GM12878 (cell line): ENCODE data around the gene AKT3. TPM values are rescaled to one million over a fixed set of nuclear protein-coding genes. Genes with fewer than 3 reads are reported as not detected.

Experiments used
- ATAC-seq: fragments of 200-7000 bp; cut with Tn5 transposase; 3 replicates; pipeline ENCODE4 v1.9.1; 2020; ENCODE audit warnings: mild to moderate bottlenecking, moderate library complexity
- BruUV-seq: library from RNA; stranded (reverse); fragments of 400-500 nt; replicated peaks from 2 replicates; lab custom pipeline; 2021; lab: Mats Ljungman, UMichigan
- CTCF ChIA-PET: fragments of 300-600 bp; sonication (Branson Sonifier 250); formaldehyde crosslinking; extraction: SDS; loops from one replicate; lab custom pipeline; 2021; ENCODE audit warnings: inconsistent platforms; lab: Yijun Ruan, JAX
- POLR2A ChIA-PET: fragments of 350-600 bp; formaldehyde crosslinking; extraction: SDS; loops from one replicate; lab custom pipeline; 2021; ENCODE audit warnings: inconsistent platforms; lab: Charles Lee
- RAD21 ChIA-PET: fragments of 300-600 bp; sonication (Branson Sonifier 250); formaldehyde crosslinking; loops from one replicate; lab custom pipeline; 2023; ENCODE audit warnings: antibody characterized with exemption; ENCODE audit not compliant: unreplicated experiment; lab: Charles Lee
- SMC1A ChIA-PET: fragments of 300-600 bp; sonication (Branson Sonifier 250); formaldehyde crosslinking; loops from one replicate; lab custom pipeline; 2023; ENCODE audit not compliant: unreplicated experiment, uncharacterized antibody; lab: Charles Lee
- DNase-seq: peaks from one replicate; pipeline ENCODE4 v3.0.0-alpha.2; 2011; ENCODE audit warnings: low read depth, low spot score
- FAIRE-seq: peaks from 3 replicates; lab custom pipeline; 2011; peaks lifted over from hg19 to GRCh38; lab: Jason Lieb, UNC
- H2AFZ ChIP-seq: 2 replicates; pipeline ENCODE4 v1.6.0; 2011; ENCODE audit warnings: low read depth, low read length, control low read depth; ENCODE audit not compliant: control insufficient read depth
- H3K27ac ChIP-seq: 2 replicates; pipeline ENCODE4 v1.5.1; 2011; ENCODE audit warnings: control low read depth; ENCODE audit not compliant: control insufficient read depth, insufficient read depth
- H3K27me3 ChIP-seq, 2 experiments: replicated peaks in 1 of 2; 2 replicates each; pipeline versions ENCODE4 v1.6.0 to v1.6.1; 2011; ENCODE audit warnings: low read length in 1 of 2; ENCODE audit not compliant: control insufficient read depth in 2 of 2, insufficient read depth in 2 of 2
- H3K36me3 ChIP-seq, 2 experiments: 2 replicates each; pipeline ENCODE4 v1.5.1; 2011; ENCODE audit warnings: low read length in 1 of 2; ENCODE audit not compliant: control insufficient read depth in 2 of 2, insufficient read depth in 2 of 2
- H3K4me1 ChIP-seq: 2 replicates; pipeline ENCODE4 v1.6.1; 2011; ENCODE audit warnings: mild to moderate bottlenecking, low read length, moderate library complexity, mixed read lengths; ENCODE audit not compliant: control insufficient read depth, insufficient read depth
- H3K4me2 ChIP-seq: 2 replicates; pipeline ENCODE4 v1.6.0; 2011; ENCODE audit warnings: control low read depth; ENCODE audit not compliant: control insufficient read depth, insufficient read depth
- H3K4me3 ChIP-seq: fragments of 200-600 bp; sonication (generic); 2 replicates; pipeline ENCODE4 v1.5.1; 2016
- H3K79me2 ChIP-seq: 2 replicates; pipeline ENCODE4 v1.6.0; 2011; ENCODE audit warnings: low read length; ENCODE audit not compliant: control insufficient read depth, insufficient read depth
- H3K9ac ChIP-seq: 2 replicates; pipeline ENCODE4 v1.8.0; 2011; ENCODE audit warnings: low read length, control low read depth, mixed read lengths; ENCODE audit not compliant: control insufficient read depth, insufficient read depth
- H3K9me3 ChIP-seq: replicated peaks from 3 replicates; pipeline ENCODE4 v1.5.1; 2011; ENCODE audit warnings: mild to moderate bottlenecking, low read length; ENCODE audit not compliant: control insufficient read depth, insufficient read depth
- H4K20me1 ChIP-seq: 2 replicates; pipeline ENCODE4 v1.6.0; 2011; ENCODE audit not compliant: control insufficient read depth, insufficient read depth
- CHD2 ChIP-seq: IDR thresholded peaks from 2 replicates; pipeline ENCODE4 v1.6.1; 2011; ENCODE audit warnings: low read depth, low read length, improper control_type of control experiment, borderline replicate concordance
- EGR1 ChIP-seq, 2 experiments: IDR thresholded peaks; 1 replicate in 1 of 2; 2 replicates in 1 of 2; pipeline ENCODE4 v1.6.1; 2011 to 2012; ENCODE audit warnings: low read depth in 2 of 2, low read length in 2 of 2, borderline replicate concordance in 1 of 2, mild to moderate bottlenecking in 1 of 2, moderate library complexity in 1 of 2
- HSF1 ChIP-seq: fragments of 150-350 bp; IDR thresholded peaks from 2 replicates; pipeline ENCODE4 v1.6.1; 2014; ENCODE audit warnings: mild to moderate bottlenecking, low read depth, low read length
- MLLT1 ChIP-seq: fragments of 450-650 bp; IDR thresholded peaks from 2 replicates; pipeline ENCODE4 v1.6.1; 2016; ENCODE audit warnings: mild to moderate bottlenecking
- NFYB ChIP-seq: IDR thresholded peaks from 2 replicates; pipeline ENCODE4 v1.6.1; 2011; ENCODE audit warnings: low read depth, mild to moderate bottlenecking, low read length, improper control_type of control experiment, moderate library complexity; ENCODE audit not compliant: insufficient read depth
- PML ChIP-seq: IDR thresholded peaks from 2 replicates; pipeline ENCODE4 v1.6.1; 2012; ENCODE audit warnings: low read length, inconsistent platforms
- RELB ChIP-seq: fragments of 450-650 bp; IDR thresholded peaks from 2 replicates; pipeline ENCODE4 v1.6.1; 2017; ENCODE audit warnings: low read depth, mild to moderate bottlenecking, moderate library complexity
- SP1 ChIP-seq: IDR thresholded peaks from one replicate; pipeline ENCODE4 v1.6.1; 2011; ENCODE audit warnings: low read depth, low read length
- TCF12 ChIP-seq: IDR thresholded peaks from 2 replicates; pipeline ENCODE4 v1.6.1; 2011; ENCODE audit warnings: low read depth, mild to moderate bottlenecking, low read length
- YY1 ChIP-seq: IDR thresholded peaks from 2 replicates; pipeline ENCODE4 v1.6.1; 2011; ENCODE audit warnings: low read depth, mild to moderate bottlenecking, low read length
- WGBS: methylation state at CpG from one replicate; pipeline ENCODE4 v1.1.6; 2016; ENCODE audit warnings: low lambda C conversion rate; ENCODE audit not compliant: insufficient replicate concordance, insufficient coverage; ENCODE audit errors: missing lambda C conversion rate; 5-methylcytosine and 5-hydroxymethylcytosine counted together
- in situ Hi-C: fragments of 300-500 bp; cut with MboI; formaldehyde crosslinking; loops from 9 replicates; pipeline ENCODE4 v1.14.3; 2018; ENCODE audit warnings: mixed read lengths
- intact Hi-C: fragments of 100-400 bp; cut with micrococcal nuclease; formaldehyde crosslinking; loops from one replicate; pipeline ENCODE4 v1.14.2; 2022; ENCODE audit not compliant: unreplicated experiment
- polyA plus RNA-seq, 11 experiments: library from polyadenylated mRNA; depleted of rRNA in 4 of 11; unstranded in 6 of 11; stranded (reverse) in 5 of 11; fragments of >200 nt; fragmentation: Nextera tagmentation in 4 of 11; fragmentation: Illumina TruSeq in 1 of 11; extraction: Ambion mirVana in 4 of 11; extraction: Trizol in 1 of 11; gene quantifications; 1 replicate in 1 of 11; 2 replicates in 10 of 11; pipeline versions ENCODE4 v1.2.1 to v1.2.3, GENCODE V29; 2011 to 2016; ENCODE audit warnings: inconsistent platforms in 2 of 11, missing spikeins in 2 of 11, low read depth in 1 of 11
- total RNA-seq, 4 experiments: library from RNA; depleted of rRNA in 3 of 4; stranded (reverse); fragments of >200 nt in 3 of 4; fragmentation: Illumina TruSeq in 1 of 4; extraction: Trizol in 1 of 4; gene quantifications; 2 replicates each; pipeline versions ENCODE4 v1.2.1 to v1.2.3, GENCODE V29; 2013 to 2021

The AKT3 gene
- total and polyA plus RNA-seq, 10 of the 15 experiments (the other 5 are each of a cell fraction or from before 2014, with no cell fraction given): 0.03 to 0.56 (median 0.19) TPM

GRCh38 chr1:243848858-243849420, 1.1 kb downstream of the AKT3 start:
- DNase-seq (no peak), ATAC-seq (no peak), FAIRE-seq (no peak)
- in situ Hi-C loops: no loop called here
- H3K27ac ChIP-seq: no peak overlapping the region
- 0 out of 2 replicates have a peak, but pooled peaks cover 7% of the 10 kb centered on the region for H3K4me1 ChIP-seq
- TF ChIP-seq MLLT1: no peak
- no peak for TF ChIP-seq CHD2
- 0 out of 2 replicates have a peak, but pooled peaks have one; percentile 30 for TF ChIP-seq YY1
- H3K36me3 ChIP-seq: no peaks in the 10 kb centered on the region
- H3K4me3 ChIP-seq: peak overlapping the region; percentile 70
- peak overlapping the region; percentile 6; the same call in 1 of the 2 replicates for H2AFZ ChIP-seq
- ChIA-PET SMC1A (no interaction called here), CTCF (no interaction called here), RAD21 (no interaction called here), POLR2A (no interaction called here)
- H3K27me3 ChIP-seq: no peaks in the 10 kb centered on the region; a peak in 1 of 4 replicates
- intact Hi-C loops: no loop called here
- H3K4me2 ChIP-seq: peak overlapping the region; percentile 40
- no peaks in the 10 kb centered on the region for H4K20me1 ChIP-seq
- no peaks in the 10 kb centered on the region; the same call in 1 of the 2 replicates for H3K79me2 ChIP-seq
- no peaks in the 10 kb centered on the region for H3K9me3 ChIP-seq
- BruUV-seq: TSS peak; percentile 67
- 3% methylated on average over 17 of the region's 19 CpGs for WGBS
- peak overlapping the region; percentile 35 for H3K9ac ChIP-seq

- CTCF ChIA-PET: no interaction called here
- TF ChIP-seq TCF12: no peak
- TF ChIP-seq NFYB: no peak
- no peak for TF ChIP-seq SP1
- TF ChIP-seq PML: no peak
- no peak for TF ChIP-seq HSF1
- no peak for TF ChIP-seq RELB
- no peak for TF ChIP-seq EGR1 (IDR thresholded peaks at IDR 0.05; ENCODE audit: borderline replicate concordance in 1 of 2, low read depth in 2 of 2, low read length in 2 of 2)
These were observed 1.7 kb downstream of the AKT3 start for GRCh38 chr1:243848165-243848857.

More at GRCh38 chr1:243848165-243848857, 1.7 kb downstream of the AKT3 start:
- Histone ChIP-seq H3K4me1 (0 out of 2 replicates have a peak, but pooled peaks cover 7% of the 10 kb centered on the region), H3K27me3 (no peaks in the 10 kb centered on the region; a peak in 1 of 4 replicates), H3K27ac (no peak overlapping the region), H3K9ac (no peak overlapping the region; the same call in 1 of the 2 replicates), H3K4me3 (peak overlapping the region; percentile 70), H2AFZ (no peak overlapping the region), H4K20me1 (no peaks in the 10 kb centered on the region), H3K79me2 (no peaks in the 10 kb centered on the region; the same call in 1 of the 2 replicates), H3K9me3 (no peaks in the 10 kb centered on the region), H3K4me2 (peak overlapping the region; percentile 42; the same call in 1 of the 2 replicates), H3K36me3 (no peaks in the 10 kb centered on the region; a peak in 1 of 4 replicates)
- no peak for DNase-seq
- WGBS: 61% methylated on average over 5 of the region's 5 CpGs
- SMC1A ChIA-PET: no interaction called here
- in situ Hi-C loops (no loop called here), intact Hi-C loops (no loop called here)
- POLR2A ChIA-PET: no interaction called here
- ATAC-seq: no peak
- FAIRE-seq: no peak
- RAD21 ChIA-PET: no interaction called here
- BruUV-seq: no TSS peak
